Lower leg skin (tissue), 3 donors: ENCODE measurements around the gene NADK2.

Experiments used
- CTCF ChIP-seq, 3 donors: fragments of 450-650 bp; IDR thresholded peaks; one replicate each; pipeline ENCODE4 v1.5.1; 2016; ENCODE audit warnings: antibody characterized with exemption in 3 of 3, mild to moderate bottlenecking in 3 of 3, moderate library complexity in 2 of 3
- POLR2A ChIP-seq, 2 donors: fragments of 450-650 bp; IDR thresholded peaks; one replicate each; pipeline ENCODE4 v1.6.1; 2016 to 2017; ENCODE audit warnings: antibody characterized with exemption in 2 of 2, mild to moderate bottlenecking in 1 of 2, moderate library complexity in 1 of 2

GRCh38 chr5:36180556-36181350 lies 61.0 kb downstream of the NADK2 start:
- TF ChIP-seq CTCF (IDR thresholded peaks at IDR 0.05): no peak
- no peak for TF ChIP-seq POLR2A (IDR thresholded peaks at IDR 0.05)
